HCT116 (cell line): ENCODE results near the gene LAGE3. TPM values are rescaled to one million over a fixed set of nuclear protein-coding genes. Genes with fewer than 3 reads are reported as not detected.

Experiments used
- ATAC-seq: fragments of 200-7000 bp; cut with Tn5 transposase; 2 replicates; pipeline ENCODE4 v1.9.1; 2020; ENCODE audit warnings: mild to moderate bottlenecking, moderate library complexity
- BruUV-seq: library from RNA; stranded (reverse); fragments of 400-500 nt; replicated peaks from 2 replicates; lab custom pipeline; 2021; lab: Mats Ljungman, UMichigan
- CTCF ChIA-PET: fragments of 300-600 bp; sonication (Branson Sonifier 250); formaldehyde crosslinking; loops from one replicate; lab custom pipeline; 2021; ENCODE audit warnings: antibody characterized with exemption; lab: Charles Lee
- POLR2A ChIA-PET: fragments of 300-600, 350-600 bp; sonication (Branson Sonifier 250); formaldehyde crosslinking; loops from one replicate; lab custom pipeline; 2021; ENCODE audit warnings: antibody characterized with exemption; lab: Charles Lee
- RAD21 ChIA-PET, 2 experiments: fragments of 300-600 bp; sonication (Branson Sonifier 250); formaldehyde crosslinking; loops; one replicate each; lab custom pipeline; 2023; ENCODE audit warnings: low total read pairs in 2 of 2; ENCODE audit not compliant: uncharacterized antibody in 2 of 2, unreplicated experiment in 2 of 2, low non-redundant PET in 1 of 2; lab: Charles Lee
- DNase-seq: peaks from one replicate; pipeline ENCODE4 v3.0.0-alpha.2; 2010; ENCODE audit warnings: low read depth, low spot score
- H2AFZ ChIP-seq: fragments of 200-600 bp; shearing (Covaris generic), sonication (generic); 2 replicates; pipeline ENCODE4 v1.6.1; 2017; ENCODE audit warnings: low read depth, mixed run types, mixed read lengths, antibody characterized with exemption, low read length; ENCODE audit not compliant: poor library complexity, severe bottlenecking
- H3K27ac ChIP-seq: 2 replicates; pipeline ENCODE4 v1.5.1; 2012; ENCODE audit warnings: low read depth, low read length
- H3K27me3 ChIP-seq: fragments of 200-600 bp; sonication (generic); 2 replicates; pipeline ENCODE4 v1.6.1; 2016; ENCODE audit warnings: mixed run types, low read length, mixed read lengths; ENCODE audit not compliant: insufficient read depth
- H3K36me3 ChIP-seq, 2 experiments: fragments of 200-500 bp in 1 of 2; fragments of 200-600 bp in 1 of 2; sonication (Bioruptor generic) in 1 of 2; sonication (generic) in 1 of 2; 2 replicates each; pipeline versions ENCODE4 v1.5.1 to v1.6.1; 2014 to 2016; ENCODE audit warnings: low read length in 2 of 2, inconsistent platforms in 1 of 2, mixed read lengths in 1 of 2, mixed run types in 1 of 2; ENCODE audit not compliant: insufficient read depth in 2 of 2, control insufficient read depth in 1 of 2
- H3K4me1 ChIP-seq, 2 experiments: fragments of 200-600 bp in 1 of 2; sonication (generic) in 1 of 2; 2 replicates each; pipeline versions ENCODE4 v1.5.1 to v1.6.1; 2012 to 2017; ENCODE audit warnings: low read length in 2 of 2, inconsistent platforms in 1 of 2, mild to moderate bottlenecking in 1 of 2, mixed read lengths in 1 of 2, mixed run types in 1 of 2, moderate library complexity in 1 of 2; ENCODE audit not compliant: insufficient read depth in 2 of 2, control insufficient read depth in 1 of 2
- H3K4me2 ChIP-seq: fragments of 200-600 bp; sonication (generic); 2 replicates; pipeline ENCODE4 v1.6.1; 2017; ENCODE audit warnings: mixed run types, low read length, mixed read lengths
- H3K4me3 ChIP-seq, 2 experiments: fragments of 200-600 bp in 1 of 2; sonication (generic) in 1 of 2; replicated peaks in 1 of 2; 2 replicates each; pipeline ENCODE4 v1.5.1; 2011 to 2016; ENCODE audit warnings: low read length in 2 of 2, control low read depth in 1 of 2, low read depth in 1 of 2, mild to moderate bottlenecking in 1 of 2, mixed read lengths in 1 of 2, mixed run types in 1 of 2
- H3K79me2 ChIP-seq: fragments of 200-600 bp; sonication (generic); 2 replicates; pipeline ENCODE4 v1.6.1; 2017; ENCODE audit warnings: mild to moderate bottlenecking, mixed run types, low read length, moderate library complexity, mixed read lengths; ENCODE audit not compliant: insufficient read depth
- H3K9ac ChIP-seq: fragments of 200-600 bp; sonication (generic); 2 replicates; pipeline ENCODE4 v1.6.1; 2016; ENCODE audit warnings: low read length, mixed read lengths
- H3K9me2 ChIP-seq: fragments of 200-600 bp; sonication (generic), shearing (Covaris generic); 2 replicates; pipeline ENCODE4 v1.6.1; 2017; ENCODE audit warnings: mixed run types, mild to moderate bottlenecking, moderate library complexity; ENCODE audit not compliant: insufficient read depth
- H3K9me3 ChIP-seq, 2 experiments: fragments of 200-500 bp in 1 of 2; fragments of 200-600 bp in 1 of 2; sonication (Bioruptor generic) in 1 of 2; sonication (generic) in 1 of 2; 2 replicates each; pipeline ENCODE4 v1.6.1; 2014 to 2017; ENCODE audit warnings: low read length in 2 of 2, mixed read lengths in 2 of 2, inconsistent platforms in 1 of 2, low read depth in 1 of 2, mild to moderate bottlenecking in 1 of 2, mixed run types in 1 of 2, moderate library complexity in 1 of 2; ENCODE audit not compliant: control insufficient read depth in 1 of 2, insufficient read depth in 1 of 2
- H4K20me1 ChIP-seq: fragments of 200-600 bp; sonication (generic), shearing (Covaris generic); 2 replicates; pipeline ENCODE4 v1.6.1; 2017; ENCODE audit warnings: mixed run types, mild to moderate bottlenecking, moderate library complexity; ENCODE audit not compliant: insufficient read depth
- ELF1 ChIP-seq: IDR thresholded peaks from 2 replicates; pipeline ENCODE4 v1.6.1; 2012; ENCODE audit warnings: low read depth, borderline replicate concordance
- EZH2phosphoT487 ChIP-seq: fragments of 200-600 bp; IDR thresholded peaks from 2 replicates; pipeline ENCODE4 v1.6.1; 2018; ENCODE audit warnings: antibody characterized with exemption, borderline replicate concordance
- POLR2A ChIP-seq: IDR thresholded peaks from 2 replicates; pipeline ENCODE4 v1.7.0; 2011; ENCODE audit warnings: borderline replicate concordance; ENCODE audit not compliant: insufficient read depth, insufficient read length; ENCODE audit errors: extremely low read depth
- TCF7L2 ChIP-seq: IDR thresholded peaks from 2 replicates; pipeline ENCODE4 v1.7.0; 2011; ENCODE audit warnings: borderline replicate concordance, inconsistent platforms; ENCODE audit not compliant: insufficient read depth, insufficient read length; ENCODE audit errors: extremely low read depth
- YY1 ChIP-seq: IDR thresholded peaks from 2 replicates; pipeline ENCODE4 v1.6.1; 2011; ENCODE audit warnings: low read length, low read depth, moderate library complexity, mild to moderate bottlenecking; ENCODE audit not compliant: insufficient replicate concordance; ENCODE audit errors: extremely low read depth
- ZNF274 ChIP-seq: fragments of 200-500 bp; sonication (Bioruptor generic); IDR thresholded peaks from 2 replicates; pipeline ENCODE4 v1.6.1; 2014; ENCODE audit warnings: mild to moderate bottlenecking, low read depth, low read length, inconsistent platforms
- intact Hi-C: fragments of 100-400 bp; cut with micrococcal nuclease; formaldehyde crosslinking; loops from 2 replicates; pipeline ENCODE4 v1.10.0; 2022
- total RNA-seq: library from RNA; stranded (reverse); gene quantifications from one replicate; pipeline ENCODE4 v1.2.1, GENCODE V29; 2021; ENCODE audit not compliant: unreplicated experiment
- TF ChIP-seq, protein P1 (sequence below): IDR thresholded peaks from 2 replicates; pipeline ENCODE4 v1.6.1; 2011; ENCODE audit warnings: mild to moderate bottlenecking, low read length, moderate library complexity; ENCODE audit not compliant: insufficient replicate concordance; ENCODE audit errors: extremely low read depth

The LAGE3 gene
- total RNA-seq, 1 experiment from 2014 or later: 42.8 TPM

- no peak for TF ChIP-seq POLR2A
- TF ChIP-seq YY1: no peak
- TF ChIP-seq ZNF274: no peak
- no peak for TF ChIP-seq ELF1
- TF ChIP-seq, all 23 proteins: peak for 0
Measured at GRCh38 chrX:154519389-154519788, 40.3 kb upstream of the LAGE3 start (continued).

- BruUV-seq: no TSS peak
- Histone ChIP-seq H3K79me2 (no peaks in the 10 kb centered on the region), H3K36me3 (no peaks in the 10 kb centered on the region), H3K4me2 (no peak overlapping the region), H3K27me3 (no peaks in the 10 kb centered on the region), H3K9me3 (no peaks in the 10 kb centered on the region), H3K27ac (no peak overlapping the region), H2AFZ (no peak overlapping the region), H3K4me1 (peaks cover 5 to 10% of the 10 kb centered on the region in 2 experiments; a peak in 3 of 4 replicates), H3K9ac (no peak overlapping the region), H3K9me2 (no peaks in the 10 kb centered on the region), H4K20me1 (no peaks in the 10 kb centered on the region), H3K4me3 (no peak overlapping the region)
- intact Hi-C loops: no loop called here
- TF ChIP-seq, protein P1, sequence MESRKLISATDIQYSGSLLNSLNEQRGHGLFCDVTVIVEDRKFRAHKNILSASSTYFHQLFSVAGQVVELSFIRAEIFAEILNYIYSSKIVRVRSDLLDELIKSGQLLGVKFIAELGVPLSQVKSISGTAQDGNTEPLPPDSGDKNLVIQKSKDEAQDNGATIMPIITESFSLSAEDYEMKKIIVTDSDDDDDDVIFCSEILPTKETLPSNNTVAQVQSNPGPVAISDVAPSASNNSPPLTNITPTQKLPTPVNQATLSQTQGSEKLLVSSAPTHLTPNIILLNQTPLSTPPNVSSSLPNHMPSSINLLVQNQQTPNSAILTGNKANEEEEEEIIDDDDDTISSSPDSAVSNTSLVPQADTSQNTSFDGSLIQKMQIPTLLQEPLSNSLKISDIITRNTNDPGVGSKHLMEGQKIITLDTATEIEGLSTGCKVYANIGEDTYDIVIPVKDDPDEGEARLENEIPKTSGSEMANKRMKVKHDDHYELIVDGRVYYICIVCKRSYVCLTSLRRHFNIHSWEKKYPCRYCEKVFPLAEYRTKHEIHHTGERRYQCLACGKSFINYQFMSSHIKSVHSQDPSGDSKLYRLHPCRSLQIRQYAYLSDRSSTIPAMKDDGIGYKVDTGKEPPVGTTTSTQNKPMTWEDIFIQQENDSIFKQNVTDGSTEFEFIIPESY: no peak
- no peak for TF ChIP-seq TCF7L2
- no peak for TF ChIP-seq EZH2phosphoT487
- no peak for DNase-seq
- POLR2A ChIA-PET: no interaction called here
- RAD21 ChIA-PET: no interaction called here
- no peak for ATAC-seq
- CTCF ChIA-PET: no interaction called here
Measured at GRCh38 chrX:154517101-154517781, 38.2 kb upstream of the LAGE3 start.
